ENCODE results near the gene LY6G5C. TPM values are rescaled to one million over a fixed set of nuclear protein-coding genes. Genes with fewer than 3 reads are reported as not detected.

The LY6G5C gene
- total and polyA plus RNA-seq, 2 of the 13 experiments (the other 11 are each of a cell fraction or from before 2014, with no cell fraction given): 0.33 to 0.55 TPM

GRCh38 chr6:31655349-31656237 lies 25.3 kb downstream of the LY6G5C start, which contains the start of gene APOM (continued):
- TF ChIP-seq AFF4 (CRISPR knock-in tag; IDR thresholded peaks at IDR 0.05) (no peak), TEF (CRISPR knock-in tag; IDR thresholded peaks at IDR 0.05) (peak; percentile 80; the same call in 1 of the 2 replicates), TRIM24 (CRISPR knock-in tag; IDR thresholded peaks at IDR 0.05) (peak; percentile 34; the same call in 1 of the 2 replicates), ZNF513 (CRISPR knock-in tag; conservative IDR thresholded peaks at IDR 0.05) (no peak), ZBTB1 (CRISPR knock-in tag; IDR thresholded peaks at IDR 0.05; ENCODE audit: borderline replicate concordance) (no peak), ZMYM3 (CRISPR knock-in tag; IDR thresholded peaks at IDR 0.05) (peak; percentile 80), ZNF414 (CRISPR knock-in tag; IDR thresholded peaks at IDR 0.05) (peak; percentile 75; the same call in 1 of the 2 replicates), YEATS2 (CRISPR knock-in tag; IDR thresholded peaks at IDR 0.05; ENCODE audit: borderline replicate concordance) (peak; percentile 92; the same call in 1 of the 2 replicates), ZNF253 (CRISPR knock-in tag; IDR thresholded peaks at IDR 0.05; ENCODE audit: borderline replicate concordance) (no peak), ZBTB43 (CRISPR knock-in tag; conservative IDR thresholded peaks at IDR 0.05) (peak; percentile 91), ZFP36L2 (CRISPR knock-in tag; IDR thresholded peaks at IDR 0.05) (no peak; the same call in 1 of the 2 replicates), NR2F2 (IDR thresholded peaks at IDR 0.05; ENCODE audit: borderline replicate concordance, low read depth) (no peak), ZNF264 (CRISPR knock-in tag; IDR thresholded peaks at IDR 0.05) (peak; percentile 97), ZNF280D (CRISPR knock-in tag; IDR thresholded peaks at IDR 0.05) (peak; percentile 87), ZSCAN22 (CRISPR knock-in tag; IDR thresholded peaks at IDR 0.05) (no peak), NR2F1 (CRISPR knock-in tag; IDR thresholded peaks at IDR 0.05) (peak; percentile 96 to 97)
